ENCODE measurements around the gene PLCXD3.

Gene PLCXD3, protein sequence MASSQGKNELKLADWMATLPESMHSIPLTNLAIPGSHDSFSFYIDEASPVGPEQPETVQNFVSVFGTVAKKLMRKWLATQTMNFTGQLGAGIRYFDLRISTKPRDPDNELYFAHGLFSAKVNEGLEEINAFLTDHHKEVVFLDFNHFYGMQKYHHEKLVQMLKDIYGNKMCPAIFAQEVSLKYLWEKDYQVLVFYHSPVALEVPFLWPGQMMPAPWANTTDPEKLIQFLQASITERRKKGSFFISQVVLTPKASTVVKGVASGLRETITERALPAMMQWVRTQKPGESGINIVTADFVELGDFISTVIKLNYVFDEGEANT

GRCh38 chr5:41510176-41510831 lies at the start of gene PLCXD3:
Gene PLCXD3, minus strand, starts transcription at chr5:41510601. Its CDS starts 75 bp downstream, at chr5:41510526.
- H3K4me1 ChIP-seq (ENCODE audit: control insufficient read depth in 1 of 2, insufficient read depth in 2 of 2, low read length in 2 of 2), result peaks cover 0 to 9% of the 10 kb centered on the region in 2 donors
- peak within 1 kb of the TSS; percentile 52 to 72 for H3K4me3 ChIP-seq (ENCODE audit: low read depth in 1 of 2, low read length in 2 of 2)
- H3K27me3 ChIP-seq (ENCODE audit: low read depth, low read length), result peaks cover 9% of the 10 kb centered on the region
- H3K9me3 ChIP-seq (ENCODE audit: control insufficient read depth in 1 of 2, low read length in 2 of 2), result no peaks in the 10 kb centered on the region
- H3K36me3 ChIP-seq (ENCODE audit: control insufficient read depth in 1 of 2, insufficient read depth in 2 of 2, low read length in 2 of 2), result no peaks in the 10 kb centered on the region
- no peak within 1 kb of the TSS for H3K27ac ChIP-seq (ENCODE audit: low read length)

- Histone ChIP-seq H3K9me3 (ENCODE audit: control insufficient read depth in 1 of 2, low read length in 2 of 2) (no peaks in the 10 kb centered on the region), H3K4me1 (ENCODE audit: control insufficient read depth in 1 of 2, insufficient read depth in 2 of 2, low read length in 2 of 2) (no peaks in the 10 kb centered on the region), H3K36me3 (ENCODE audit: control insufficient read depth in 1 of 2, insufficient read depth in 2 of 2, low read length in 2 of 2) (no peaks in the 10 kb centered on the region), H3K27me3 (ENCODE audit: low read depth, low read length) (no peaks in the 10 kb centered on the region), H3K27ac (ENCODE audit: low read length) (no peak overlapping the region), H3K4me3 (ENCODE audit: low read depth in 1 of 2, low read length in 2 of 2) (no peak overlapping the region)
Observed at GRCh38 chr5:41559184-41559583, 48.8 kb upstream of the PLCXD3 start.

- H3K4me3 ChIP-seq (ENCODE audit: low read depth in 1 of 2, low read length in 2 of 2), result no peak overlapping the region
- H3K9me3 ChIP-seq (ENCODE audit: control insufficient read depth in 1 of 2, low read length in 2 of 2), result no peaks in the 10 kb centered on the region
- H3K27ac ChIP-seq (ENCODE audit: low read length), result no peak overlapping the region
- no peaks in the 10 kb centered on the region for H3K27me3 ChIP-seq (ENCODE audit: low read depth, low read length)
- no peaks in the 10 kb centered on the region for H3K36me3 ChIP-seq (ENCODE audit: control insufficient read depth in 1 of 2, insufficient read depth in 2 of 2, low read length in 2 of 2)
- H3K4me1 ChIP-seq (ENCODE audit: control insufficient read depth in 1 of 2, insufficient read depth in 2 of 2, low read length in 2 of 2), result no peaks in the 10 kb centered on the region
Observed at GRCh38 chr5:41558295-41558694, 47.9 kb upstream of the PLCXD3 start.

- H3K4me3 ChIP-seq (ENCODE audit: low read depth in 1 of 2, low read length in 2 of 2), result no peak overlapping the region
- H3K4me1 ChIP-seq (ENCODE audit: control insufficient read depth in 1 of 2, insufficient read depth in 2 of 2, low read length in 2 of 2), result no peaks in the 10 kb centered on the region
- H3K9me3 ChIP-seq (ENCODE audit: control insufficient read depth in 1 of 2, low read length in 2 of 2), result peaks cover 0 to 7% of the 10 kb centered on the region in 2 donors
- no peaks in the 10 kb centered on the region for H3K36me3 ChIP-seq (ENCODE audit: control insufficient read depth in 1 of 2, insufficient read depth in 2 of 2, low read length in 2 of 2)
- H3K27me3 ChIP-seq (ENCODE audit: low read depth, low read length), result no peaks in the 10 kb centered on the region
- no peak overlapping the region for H3K27ac ChIP-seq (ENCODE audit: low read length)
Observed at GRCh38 chr5:41547991-41548390, 37.6 kb upstream of the PLCXD3 start.

DNA sequence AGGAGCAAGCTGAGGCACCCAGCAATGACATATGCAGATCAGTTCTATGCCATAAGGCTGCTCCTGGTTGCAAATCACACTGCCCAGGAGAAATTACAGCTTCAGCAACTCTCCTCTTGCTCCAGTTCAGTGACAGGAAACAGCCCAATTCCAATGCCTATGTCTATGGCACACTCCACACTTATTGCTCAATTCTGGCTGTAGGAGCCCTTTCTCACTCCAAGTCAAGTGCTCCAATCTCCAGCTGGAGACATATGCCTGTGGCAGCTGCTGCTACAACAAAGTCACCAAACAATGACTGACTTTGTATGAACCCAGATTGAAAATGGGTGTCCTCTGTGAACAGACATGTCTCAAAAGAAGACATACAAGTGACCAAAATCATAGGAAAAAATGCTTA lies 31.8 kb upstream of the PLCXD3 start:
- H3K27me3 ChIP-seq (ENCODE audit: low read depth, low read length), result no peaks in the 10 kb centered on the region
- H3K27ac ChIP-seq (ENCODE audit: low read length), result no peak overlapping the region
- H3K9me3 ChIP-seq (ENCODE audit: control insufficient read depth in 1 of 2, low read length in 2 of 2), result peaks cover 0 to 4% of the 10 kb centered on the region in 2 donors
- no peaks in the 10 kb centered on the region for H3K36me3 ChIP-seq (ENCODE audit: control insufficient read depth in 1 of 2, insufficient read depth in 2 of 2, low read length in 2 of 2)
- H3K4me1 ChIP-seq (ENCODE audit: control insufficient read depth in 1 of 2, insufficient read depth in 2 of 2, low read length in 2 of 2), result no peaks in the 10 kb centered on the region
- H3K4me3 ChIP-seq (ENCODE audit: low read depth in 1 of 2, low read length in 2 of 2), result no peak overlapping the region

- Histone ChIP-seq H3K27me3 (ENCODE audit: low read depth, low read length) (no peaks in the 10 kb centered on the region), H3K9me3 (ENCODE audit: control insufficient read depth in 1 of 2, low read length in 2 of 2) (peaks cover 0 to 6% of the 10 kb centered on the region in 2 donors), H3K27ac (ENCODE audit: low read length) (no peak overlapping the region), H3K4me1 (ENCODE audit: control insufficient read depth in 1 of 2, insufficient read depth in 2 of 2, low read length in 2 of 2) (no peaks in the 10 kb centered on the region), H3K36me3 (ENCODE audit: control insufficient read depth in 1 of 2, insufficient read depth in 2 of 2, low read length in 2 of 2) (no peaks in the 10 kb centered on the region), H3K4me3 (ENCODE audit: low read depth in 1 of 2, low read length in 2 of 2) (no peak overlapping the region)
Observed at GRCh38 chr5:41539454-41539853, 29.1 kb upstream of the PLCXD3 start.

- peaks cover 0 to 6% of the 10 kb centered on the region in 2 donors for H3K9me3 ChIP-seq (ENCODE audit: control insufficient read depth in 1 of 2, low read length in 2 of 2)
Observed at GRCh38 chr5:41537581-41537980, 27.2 kb upstream of the PLCXD3 start.

DNA sequence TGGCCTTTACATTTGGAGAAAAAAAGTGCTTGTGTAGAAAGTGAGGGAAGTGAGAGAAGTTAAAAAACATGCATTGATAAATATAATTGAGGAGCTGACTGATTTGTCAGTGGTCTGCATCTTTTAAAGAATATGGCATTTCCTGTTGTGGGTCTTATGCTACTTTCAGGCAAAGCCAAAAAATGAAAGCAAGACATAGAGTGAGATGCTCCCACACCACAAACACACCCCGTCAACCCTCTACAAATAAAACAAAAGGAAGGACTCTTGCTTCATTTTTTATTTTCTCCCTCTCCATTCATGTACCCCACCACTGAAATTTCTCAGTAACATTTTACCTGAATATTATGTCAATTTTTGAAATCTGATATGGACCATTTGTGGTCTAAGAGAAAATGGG lies 22.1 kb upstream of the PLCXD3 start:
- Histone ChIP-seq H3K4me1 (ENCODE audit: control insufficient read depth in 1 of 2, insufficient read depth in 2 of 2, low read length in 2 of 2) (no peaks in the 10 kb centered on the region), H3K36me3 (ENCODE audit: control insufficient read depth in 1 of 2, insufficient read depth in 2 of 2, low read length in 2 of 2) (no peaks in the 10 kb centered on the region), H3K9me3 (ENCODE audit: control insufficient read depth in 1 of 2, low read length in 2 of 2) (peaks cover 0 to 6% of the 10 kb centered on the region in 2 donors), H3K4me3 (ENCODE audit: low read depth in 1 of 2, low read length in 2 of 2) (no peak overlapping the region), H3K27me3 (ENCODE audit: low read depth, low read length) (no peaks in the 10 kb centered on the region), H3K27ac (ENCODE audit: low read length) (no peak overlapping the region)

More at GRCh38 chr5:41537581-41537980, 27.2 kb upstream of the PLCXD3 start:
- Histone ChIP-seq H3K36me3 (ENCODE audit: control insufficient read depth in 1 of 2, insufficient read depth in 2 of 2, low read length in 2 of 2) (no peaks in the 10 kb centered on the region), H3K27ac (ENCODE audit: low read length) (no peak overlapping the region), H3K4me3 (ENCODE audit: low read depth in 1 of 2, low read length in 2 of 2) (no peak overlapping the region), H3K4me1 (ENCODE audit: control insufficient read depth in 1 of 2, insufficient read depth in 2 of 2, low read length in 2 of 2) (no peaks in the 10 kb centered on the region), H3K27me3 (ENCODE audit: low read depth, low read length) (no peaks in the 10 kb centered on the region)

- no peak overlapping the region for H3K4me3 ChIP-seq (ENCODE audit: low read depth in 1 of 2, low read length in 2 of 2)
- no peak overlapping the region for H3K27ac ChIP-seq (ENCODE audit: low read length)
- H3K27me3 ChIP-seq (ENCODE audit: low read depth, low read length), result no peaks in the 10 kb centered on the region
- no peaks in the 10 kb centered on the region for H3K4me1 ChIP-seq (ENCODE audit: control insufficient read depth in 1 of 2, insufficient read depth in 2 of 2, low read length in 2 of 2)
- H3K9me3 ChIP-seq (ENCODE audit: control insufficient read depth in 1 of 2, low read length in 2 of 2), result peaks cover 0 to 4% of the 10 kb centered on the region in 2 donors
- no peaks in the 10 kb centered on the region for H3K36me3 ChIP-seq (ENCODE audit: control insufficient read depth in 1 of 2, insufficient read depth in 2 of 2, low read length in 2 of 2)
Observed at GRCh38 chr5:41527201-41527779, 16.9 kb upstream of the PLCXD3 start.

GRCh38 chr5:41526699-41527098 lies 16.3 kb upstream of the PLCXD3 start:
- H3K4me3 ChIP-seq (ENCODE audit: low read depth in 1 of 2, low read length in 2 of 2), result no peak overlapping the region
- no peaks in the 10 kb centered on the region for H3K36me3 ChIP-seq (ENCODE audit: control insufficient read depth in 1 of 2, insufficient read depth in 2 of 2, low read length in 2 of 2)
- no peak overlapping the region for H3K27ac ChIP-seq (ENCODE audit: low read length)
- H3K4me1 ChIP-seq (ENCODE audit: control insufficient read depth in 1 of 2, insufficient read depth in 2 of 2, low read length in 2 of 2), result no peaks in the 10 kb centered on the region
- H3K9me3 ChIP-seq (ENCODE audit: control insufficient read depth in 1 of 2, low read length in 2 of 2), result peaks cover 0 to 4% of the 10 kb centered on the region in 2 donors
- no peaks in the 10 kb centered on the region for H3K27me3 ChIP-seq (ENCODE audit: low read depth, low read length)

- Histone ChIP-seq H3K4me1 (ENCODE audit: control insufficient read depth in 1 of 2, insufficient read depth in 2 of 2, low read length in 2 of 2) (no peaks in the 10 kb centered on the region), H3K4me3 (ENCODE audit: low read depth in 1 of 2, low read length in 2 of 2) (no peak overlapping the region), H3K27ac (ENCODE audit: low read length) (no peak overlapping the region), H3K36me3 (ENCODE audit: control insufficient read depth in 1 of 2, insufficient read depth in 2 of 2, low read length in 2 of 2) (no peaks in the 10 kb centered on the region), H3K27me3 (ENCODE audit: low read depth, low read length) (no peaks in the 10 kb centered on the region), H3K9me3 (ENCODE audit: control insufficient read depth in 1 of 2, low read length in 2 of 2) (peaks cover 0 to 4% of the 10 kb centered on the region in 2 donors)
Observed at GRCh38 chr5:41524174-41524573, 13.8 kb upstream of the PLCXD3 start.

Data from muscle layer of duodenum (tissue), 2 donors.